B cell (primary cell): ENCODE results near the gene AAK1. TPM values are rescaled to one million over a fixed set of nuclear protein-coding genes. Genes with fewer than 3 reads are reported as not detected.

Source experiments
- ATAC-seq: fragments of 200-7000 bp; cut with Tn5 transposase; one replicate; pipeline ENCODE4 v1.10.0; 2021; ENCODE audit warnings: low read depth, mild to moderate bottlenecking, moderate number of reproducible peaks, moderate library complexity
- CTCF ChIA-PET: fragments of 350-600 bp; sonication (Branson Sonifier 250); formaldehyde crosslinking; loops from one replicate; lab custom pipeline; 2021; ENCODE audit warnings: antibody characterized with exemption, inconsistent platforms; lab: Charles Lee
- POLR2A ChIA-PET: fragments of 350-600 bp; sonication (Branson Sonifier 250); formaldehyde crosslinking; loops from one replicate; lab custom pipeline; 2021; ENCODE audit warnings: antibody characterized with exemption; lab: Charles Lee
- DNase-seq: peaks from one replicate; pipeline ENCODE4 v3.0.0; 2013
- H2AFZ ChIP-seq: 2 replicates; pipeline ENCODE4 v1.6.1; 2012; ENCODE audit warnings: mild to moderate bottlenecking, low read depth, low read length; ENCODE audit not compliant: insufficient read depth, poor library complexity, severe bottlenecking
- H3K27ac ChIP-seq, 2 donors: 1 replicate in 1 of 2; 2 replicates in 1 of 2; pipeline ENCODE4 v1.5.1; 2012 to 2013; ENCODE audit warnings: low read length in 2 of 2, mild to moderate bottlenecking in 2 of 2, moderate library complexity in 1 of 2
- H3K27me3 ChIP-seq, 4 experiments: fragments of 200-600 bp in 1 of 4; sonication (generic) in 1 of 4; replicated peaks in 1 of 4; 1 replicate in 2 of 4; 2 replicates in 2 of 4; pipeline versions ENCODE4 v1.6.1 to v1.7.0; 2013 to 2016; ENCODE audit warnings: low read length in 3 of 4, mild to moderate bottlenecking in 2 of 4, mixed read lengths in 1 of 4, moderate library complexity in 1 of 4; ENCODE audit not compliant: insufficient read depth in 4 of 4, control insufficient read depth in 3 of 4; ENCODE audit errors: control extremely low read depth in 1 of 4
- H3K36me3 ChIP-seq, 2 experiments: replicated peaks in 1 of 2; 1 replicate in 1 of 2; 2 replicates in 1 of 2; pipeline versions ENCODE4 v1.6.1 to v1.7.1; 2013; ENCODE audit warnings: low read length in 1 of 2; ENCODE audit not compliant: insufficient read depth in 2 of 2, control insufficient read depth in 1 of 2; ENCODE audit errors: control extremely low read depth in 1 of 2, extremely low read depth in 1 of 2
- H3K4me1 ChIP-seq, 2 donors: fragments of 200-600 bp in 1 of 2; sonication (generic) in 1 of 2; 1 replicate in 1 of 2; 2 replicates in 1 of 2; pipeline versions ENCODE4 v1.5.1 to v1.6.1; 2013 to 2017; ENCODE audit warnings: low read length in 2 of 2; ENCODE audit not compliant: control insufficient read depth in 2 of 2, insufficient read depth in 2 of 2
- H3K4me2 ChIP-seq: replicated peaks from 2 replicates; pipeline ENCODE3; 2012; ENCODE audit warnings: mild to moderate bottlenecking, low read depth, low read length; ENCODE audit not compliant: poor library complexity, severe bottlenecking
- H3K4me3 ChIP-seq, 5 experiments: fragments of 200-600 bp in 1 of 5; sonication (generic) in 1 of 5; 1 replicate in 3 of 5; 2 replicates in 2 of 5; pipeline versions ENCODE4 v1.5.1 to v1.7.0; 2011 to 2016; ENCODE audit warnings: low read length in 4 of 5, mild to moderate bottlenecking in 4 of 5, low read depth in 2 of 5, control low read depth in 1 of 5, moderate library complexity in 1 of 5; ENCODE audit not compliant: insufficient read depth in 1 of 5; ENCODE audit errors: control extremely low read depth in 1 of 5, extremely low read depth in 1 of 5
- H3K79me2 ChIP-seq: fragments of 200-600 bp; sonication (generic); one replicate; pipeline ENCODE4 v1.6.0; 2016; ENCODE audit warnings: low read length; ENCODE audit not compliant: control insufficient read depth, insufficient read depth
- H3K9ac ChIP-seq: fragments of 200-600 bp; sonication (generic); 2 replicates; pipeline ENCODE4 v1.6.1; 2017; ENCODE audit warnings: mild to moderate bottlenecking, low read length, moderate library complexity
- H3K9me3 ChIP-seq, 3 donors: one replicate each; pipeline versions ENCODE4 v1.6.1 to v1.7.1; 2013; ENCODE audit warnings: low read length in 2 of 3; ENCODE audit not compliant: control insufficient read depth in 2 of 3, insufficient read depth in 1 of 3; ENCODE audit errors: control extremely low read depth in 1 of 3
- H4K20me1 ChIP-seq: 2 replicates; pipeline ENCODE4 v1.6.0; 2012; ENCODE audit warnings: mild to moderate bottlenecking, low read length; ENCODE audit not compliant: insufficient read depth, control insufficient read depth, poor library complexity, severe bottlenecking
- H3K27ac Mint-ChIP-seq: one replicate; pipeline ENCODE4 v1.8.0; 2021; ENCODE audit warnings: mixed read lengths
- H3K27me3 Mint-ChIP-seq: one replicate; pipeline ENCODE4 v1.8.0; 2021; ENCODE audit warnings: mixed read lengths
- H3K4me1 Mint-ChIP-seq: one replicate; pipeline ENCODE4 v1.8.0; 2021; ENCODE audit warnings: mixed read lengths
- H3K4me3 Mint-ChIP-seq: one replicate; pipeline ENCODE4 v1.8.0; 2021; ENCODE audit warnings: mixed read lengths
- H3K9me3 Mint-ChIP-seq: one replicate; pipeline ENCODE4 v1.8.0; 2022; ENCODE audit warnings: mixed read lengths; ENCODE audit not compliant: insufficient read depth
- CTCF ChIP-seq: fragments of 200-600 bp; IDR thresholded peaks from one replicate; pipeline ENCODE4 v1.8.0; 2022; ENCODE audit warnings: antibody characterized with exemption, mild to moderate bottlenecking
- EZH2 ChIP-seq: IDR thresholded peaks from 2 replicates; pipeline ENCODE4 v1.6.1; 2012; ENCODE audit warnings: borderline replicate concordance, low read depth, mild to moderate bottlenecking, moderate library complexity, low read length; ENCODE audit not compliant: insufficient read depth, poor library complexity, severe bottlenecking
- WGBS: methylation state at CpG from one replicate; pipeline ENCODE4 v1.1.5; 2013; ENCODE audit warnings: missing lambda C conversion rate; ENCODE audit not compliant: insufficient coverage; 5-methylcytosine and 5-hydroxymethylcytosine counted together
- intact Hi-C: fragments of 100-400 bp; cut with micrococcal nuclease; formaldehyde crosslinking; loops from one replicate; pipeline ENCODE4 v1.10.0; 2022
- polyA plus RNA-seq: library from polyadenylated mRNA; depleted of rRNA; stranded (reverse); fragments of >200 nt; gene quantifications from 2 replicates; pipeline ENCODE4 v1.2.3, GENCODE V29; 2012
- total RNA-seq, 2 donors: library from RNA; stranded (reverse); fragments of 120-200 nt in 1 of 2; gene quantifications; 1 replicate in 1 of 2; 2 replicates in 1 of 2; pipeline versions ENCODE4 v1.2.3 to v1.2.4, GENCODE V29; 2013 to 2022

The AAK1 gene
- total and polyA plus RNA-seq, 2 donors (not counting 1 experiment from before 2014, with no cell fraction given), result 2.4 to 7.2 TPM

- no peaks in the 10 kb centered on the region for H3K79me2 ChIP-seq
- H3K4me1 ChIP-seq, result peaks cover 29 to 30% of the 10 kb centered on the region in 2 donors
- H3K4me3 ChIP-seq, result no peak overlapping the region
- H3K4me2 ChIP-seq, result peak overlapping the region; percentile 80
- H3K27ac ChIP-seq, result no peak overlapping the region
- peaks cover 2% of the 10 kb centered on the region for H3K9me3 Mint-ChIP-seq
- H4K20me1 ChIP-seq, result no peaks in the 10 kb centered on the region
- DNase-seq (no peak), ATAC-seq (no peak)
- ChIA-PET CTCF (no interaction called here), POLR2A (no interaction called here)
- H3K27me3 ChIP-seq, result peaks cover 0 to 52% (median 31%) of the 10 kb centered on the region in 4 experiments
- no peak for TF ChIP-seq EZH2
- no peak for TF ChIP-seq CTCF
- H2AFZ ChIP-seq, result no peak overlapping the region
- H3K27me3 Mint-ChIP-seq, result peaks cover 50% of the 10 kb centered on the region
- no peak overlapping the region for H3K27ac Mint-ChIP-seq
- H3K9me3 ChIP-seq, result no peaks in the 10 kb centered on the region
- no peaks in the 10 kb centered on the region for H3K36me3 ChIP-seq
- peaks cover 35% of the 10 kb centered on the region for H3K4me1 Mint-ChIP-seq
- intact Hi-C loops, result no loop called here
- H3K9ac ChIP-seq, result no peak overlapping the region
- H3K4me3 Mint-ChIP-seq, result no peak overlapping the region
- WGBS, result no CpG with 5 or more reads among the region's 2 CpGs
These were observed 48.9 kb upstream of the AAK1 start for GRCh38 chr2:69692424-69692823.

- H2AFZ ChIP-seq, result no peak overlapping the region
- H3K36me3 ChIP-seq, result no peaks in the 10 kb centered on the region
- Mint-ChIP-seq H3K27ac (no peak overlapping the region), H3K4me3 (no peak overlapping the region), H3K27me3 (peaks cover 50% of the 10 kb centered on the region), H3K9me3 (peaks cover 2% of the 10 kb centered on the region), H3K4me1 (peaks cover 24% of the 10 kb centered on the region)
- no peak overlapping the region for H3K9ac ChIP-seq
- no peaks in the 10 kb centered on the region for H3K79me2 ChIP-seq
- H3K27me3 ChIP-seq, result peaks cover 0 to 41% (median 25%) of the 10 kb centered on the region in 4 experiments
- no CpG with 5 or more reads among the region's 2 CpGs for WGBS
- peaks cover 23 to 25% of the 10 kb centered on the region in 2 donors for H3K4me1 ChIP-seq
- H3K9me3 ChIP-seq, result peaks cover 0 to 5% (median 0%) of the 10 kb centered on the region in 3 donors
- intact Hi-C loops, result no loop called here
- POLR2A ChIA-PET, result no interaction called here
- H3K4me3 ChIP-seq, result no peak overlapping the region
- DNase-seq, result no peak
- no peak overlapping the region for H3K4me2 ChIP-seq
- TF ChIP-seq EZH2 (no peak), CTCF (no peak)
- CTCF ChIA-PET, result interaction anchor here (0.8 kb wide), 1 partner anchor 24 kb away, joined by 3 read pairs; no protein-coding TSS in a partner anchor
- no peaks in the 10 kb centered on the region for H4K20me1 ChIP-seq
- ATAC-seq, result no peak
- H3K27ac ChIP-seq, result no peak overlapping the region
These were observed 46.4 kb upstream of the AAK1 start for GRCh38 chr2:69689969-69690368.
